ENCODE data around the gene KLHL25. TPM values are rescaled to one million over a fixed set of nuclear protein-coding genes. Genes with fewer than 3 reads are reported as not detected.

KLHL25 gene
- total and polyA plus RNA-seq, 5 donors from 2014 or later: 0.76 to 8.8 (median 1.5) TPM

- no peak for ATAC-seq (ENCODE audit: low read depth in 2 of 2)
- Mint-ChIP-seq H3K9me3 (peaks cover 0 to 1% (median 0%) of the 10 kb centered on the region in 7 donors), H3K27ac (peak overlapping the region; percentile 2 to 69 (median 54)), H3K4me1 (peaks cover 11 to 52% (median 26%) of the 10 kb centered on the region in 4 donors), H3K27me3 (no peaks in the 10 kb centered on the region), H3K4me3 (peak overlapping the region in 1 of 4 donors; percentile 24), H3K36me3 (no peaks in the 10 kb centered on the region)
- Histone ChIP-seq H3K36me3 (ENCODE audit: control insufficient read depth, insufficient read depth, low read length) (no peaks in the 10 kb centered on the region), H3K9me3 (ENCODE audit: control insufficient read depth in 2 of 2, low read length in 2 of 2) (no peaks in the 10 kb centered on the region), H3K27ac (ENCODE audit: insufficient read depth, low read length, poor library complexity, severe bottlenecking) (no peak overlapping the region), H3K4me3 (ENCODE audit: low read depth, low read length) (no peak overlapping the region), H3K27me3 (ENCODE audit: control insufficient read depth, insufficient read depth, low read length) (no peaks in the 10 kb centered on the region), H3K4me1 (ENCODE audit: control insufficient read depth, insufficient read depth, low read length, poor library complexity, severe bottlenecking) (no peaks in the 10 kb centered on the region)
- no peak for DNase-seq
Measured at GRCh38 chr15:85779249-85779648, 15.5 kb downstream of the KLHL25 start.

- Mint-ChIP-seq H3K9me3 (peaks cover 0 to 1% (median 0%) of the 10 kb centered on the region in 7 donors), H3K27me3 (no peaks in the 10 kb centered on the region), H3K4me3 (no peak overlapping the region), H3K4me1 (peaks cover 11 to 51% (median 23%) of the 10 kb centered on the region in 4 donors), H3K36me3 (no peaks in the 10 kb centered on the region), H3K27ac (peak overlapping the region in 2 of 3 donors; percentile 20 to 44)
- no peaks in the 10 kb centered on the region for H3K27me3 ChIP-seq (ENCODE audit: control insufficient read depth, insufficient read depth, low read length)
- H3K4me3 ChIP-seq (ENCODE audit: low read depth, low read length): no peak overlapping the region
- DNase-seq: no peak
- H3K27ac ChIP-seq (ENCODE audit: insufficient read depth, low read length, poor library complexity, severe bottlenecking): no peak overlapping the region
- H3K9me3 ChIP-seq (ENCODE audit: control insufficient read depth in 2 of 2, low read length in 2 of 2): no peaks in the 10 kb centered on the region
- H3K4me1 ChIP-seq (ENCODE audit: control insufficient read depth, insufficient read depth, low read length, poor library complexity, severe bottlenecking): no peaks in the 10 kb centered on the region
- no peak for ATAC-seq (ENCODE audit: low read depth in 2 of 2)
- H3K36me3 ChIP-seq (ENCODE audit: control insufficient read depth, insufficient read depth, low read length): no peaks in the 10 kb centered on the region
Measured at GRCh38 chr15:85778107-85778776, 16.5 kb downstream of the KLHL25 start.

GRCh38 chr15:85777250-85778106 is 17.2 kb downstream of the KLHL25 start:
- no peaks in the 10 kb centered on the region for H3K27me3 Mint-ChIP-seq
- peaks cover 0 to 1% (median 0%) of the 10 kb centered on the region in 7 donors for H3K9me3 Mint-ChIP-seq
- H3K27me3 ChIP-seq (ENCODE audit: control insufficient read depth, insufficient read depth, low read length): no peaks in the 10 kb centered on the region
- H3K4me1 ChIP-seq (ENCODE audit: control insufficient read depth, insufficient read depth, low read length, poor library complexity, severe bottlenecking): no peaks in the 10 kb centered on the region
- no peak overlapping the region for H3K27ac ChIP-seq (ENCODE audit: insufficient read depth, low read length, poor library complexity, severe bottlenecking)
- no peaks in the 10 kb centered on the region for H3K9me3 ChIP-seq (ENCODE audit: control insufficient read depth in 2 of 2, low read length in 2 of 2)
- no peak overlapping the region for H3K4me3 ChIP-seq (ENCODE audit: low read depth, low read length)
- no peaks in the 10 kb centered on the region for H3K36me3 ChIP-seq (ENCODE audit: control insufficient read depth, insufficient read depth, low read length)
- no peak overlapping the region for H3K4me3 Mint-ChIP-seq
- DNase-seq: no peak
- peak overlapping the region in 2 of 3 donors; percentile 44 to 78 for H3K27ac Mint-ChIP-seq
- H3K36me3 Mint-ChIP-seq: no peaks in the 10 kb centered on the region
- no peak for ATAC-seq (ENCODE audit: low read depth in 2 of 2)
- peaks cover 11 to 52% (median 25%) of the 10 kb centered on the region in 4 donors for H3K4me1 Mint-ChIP-seq

- DNase-seq (no peak), ATAC-seq (ENCODE audit: low read depth in 2 of 2) (no peak)
- H3K4me1 ChIP-seq (ENCODE audit: control insufficient read depth, insufficient read depth, low read length, poor library complexity, severe bottlenecking): no peaks in the 10 kb centered on the region
- H3K9me3 ChIP-seq (ENCODE audit: control insufficient read depth in 2 of 2, low read length in 2 of 2): no peaks in the 10 kb centered on the region
- Mint-ChIP-seq H3K4me3 (peak overlapping the region in 1 of 4 donors; percentile 9), H3K9me3 (peaks cover 0 to 1% (median 0%) of the 10 kb centered on the region in 7 donors), H3K4me1 (peaks cover 0 to 33% (median 16%) of the 10 kb centered on the region in 4 donors), H3K27me3 (no peaks in the 10 kb centered on the region), H3K27ac (peak overlapping the region in 1 of 3 donors; percentile 32), H3K36me3 (peaks cover 3% of the 10 kb centered on the region)
- H3K36me3 ChIP-seq (ENCODE audit: control insufficient read depth, insufficient read depth, low read length): no peaks in the 10 kb centered on the region
- no peak overlapping the region for H3K4me3 ChIP-seq (ENCODE audit: low read depth, low read length)
- H3K27ac ChIP-seq (ENCODE audit: insufficient read depth, low read length, poor library complexity, severe bottlenecking): no peak overlapping the region
- no peaks in the 10 kb centered on the region for H3K27me3 ChIP-seq (ENCODE audit: control insufficient read depth, insufficient read depth, low read length)
Measured at GRCh38 chr15:85773970-85774369, 20.8 kb downstream of the KLHL25 start.

GRCh38 chr15:85773249-85773648 is 21.5 kb downstream of the KLHL25 start:
- no peaks in the 10 kb centered on the region for H3K9me3 ChIP-seq (ENCODE audit: control insufficient read depth in 2 of 2, low read length in 2 of 2)
- H3K4me3 Mint-ChIP-seq: no peak overlapping the region

GRCh38 chr15:85772668-85773067 is 22.1 kb downstream of the KLHL25 start:
- H3K9me3 ChIP-seq (ENCODE audit: control insufficient read depth in 2 of 2, low read length in 2 of 2): no peaks in the 10 kb centered on the region
- Mint-ChIP-seq H3K27ac (no peak overlapping the region), H3K4me3 (no peak overlapping the region), H3K4me1 (peaks cover 0 to 25% (median 12%) of the 10 kb centered on the region in 4 donors), H3K9me3 (peaks cover 0 to 1% (median 0%) of the 10 kb centered on the region in 7 donors), H3K27me3 (no peaks in the 10 kb centered on the region), H3K36me3 (peaks cover 3% of the 10 kb centered on the region)
- DNase-seq (no peak), ATAC-seq (ENCODE audit: low read depth in 2 of 2) (no peak)
- H3K27me3 ChIP-seq (ENCODE audit: control insufficient read depth, insufficient read depth, low read length): no peaks in the 10 kb centered on the region
- no peaks in the 10 kb centered on the region for H3K4me1 ChIP-seq (ENCODE audit: control insufficient read depth, insufficient read depth, low read length, poor library complexity, severe bottlenecking)
- no peak overlapping the region for H3K27ac ChIP-seq (ENCODE audit: insufficient read depth, low read length, poor library complexity, severe bottlenecking)
- no peak overlapping the region for H3K4me3 ChIP-seq (ENCODE audit: low read depth, low read length)
- no peaks in the 10 kb centered on the region for H3K36me3 ChIP-seq (ENCODE audit: control insufficient read depth, insufficient read depth, low read length)

More at GRCh38 chr15:85773249-85773648, 21.5 kb downstream of the KLHL25 start:
- ATAC-seq (ENCODE audit: low read depth in 2 of 2): no peak
- DNase-seq: no peak
- Mint-ChIP-seq H3K9me3 (peaks cover 0 to 1% (median 0%) of the 10 kb centered on the region in 7 donors), H3K27ac (no peak overlapping the region), H3K36me3 (peaks cover 3% of the 10 kb centered on the region), H3K4me1 (peaks cover 0 to 31% (median 15%) of the 10 kb centered on the region in 4 donors), H3K27me3 (no peaks in the 10 kb centered on the region)
- Histone ChIP-seq H3K27ac (ENCODE audit: insufficient read depth, low read length, poor library complexity, severe bottlenecking) (no peak overlapping the region), H3K4me3 (ENCODE audit: low read depth, low read length) (no peak overlapping the region), H3K27me3 (ENCODE audit: control insufficient read depth, insufficient read depth, low read length) (no peaks in the 10 kb centered on the region), H3K4me1 (ENCODE audit: control insufficient read depth, insufficient read depth, low read length, poor library complexity, severe bottlenecking) (no peaks in the 10 kb centered on the region), H3K36me3 (ENCODE audit: control insufficient read depth, insufficient read depth, low read length) (no peaks in the 10 kb centered on the region)

- peaks cover 0 to 24% (median 8%) of the 10 kb centered on the region in 4 donors for H3K4me1 Mint-ChIP-seq
- Histone ChIP-seq H3K27ac (ENCODE audit: insufficient read depth, low read length, poor library complexity, severe bottlenecking) (no peak overlapping the region), H3K27me3 (ENCODE audit: control insufficient read depth, insufficient read depth, low read length) (no peaks in the 10 kb centered on the region), H3K4me3 (ENCODE audit: low read depth, low read length) (no peak overlapping the region), H3K36me3 (ENCODE audit: control insufficient read depth, insufficient read depth, low read length) (no peaks in the 10 kb centered on the region), H3K4me1 (ENCODE audit: control insufficient read depth, insufficient read depth, low read length, poor library complexity, severe bottlenecking) (no peaks in the 10 kb centered on the region), H3K9me3 (ENCODE audit: control insufficient read depth in 2 of 2, low read length in 2 of 2) (no peaks in the 10 kb centered on the region)
- no peak for DNase-seq
- peak overlapping the region in 1 of 3 donors; percentile 59 for H3K27ac Mint-ChIP-seq
- H3K9me3 Mint-ChIP-seq: peaks cover 0 to 1% (median 0%) of the 10 kb centered on the region in 7 donors
- peaks cover 3% of the 10 kb centered on the region for H3K36me3 Mint-ChIP-seq
- H3K4me3 Mint-ChIP-seq: no peak overlapping the region
- no peak for ATAC-seq (ENCODE audit: low read depth in 2 of 2)
- no peaks in the 10 kb centered on the region for H3K27me3 Mint-ChIP-seq
Measured at GRCh38 chr15:85771781-85772445, 22.8 kb downstream of the KLHL25 start.
